ENCODE data around the gene MAL. TPM values are rescaled to one million over a fixed set of nuclear protein-coding genes. Genes with fewer than 3 reads are reported as not detected.

Gene MAL
- total and polyA plus RNA-seq, 2 experiments from 2014 or later, result 0.24 to 0.31 TPM

DNA sequence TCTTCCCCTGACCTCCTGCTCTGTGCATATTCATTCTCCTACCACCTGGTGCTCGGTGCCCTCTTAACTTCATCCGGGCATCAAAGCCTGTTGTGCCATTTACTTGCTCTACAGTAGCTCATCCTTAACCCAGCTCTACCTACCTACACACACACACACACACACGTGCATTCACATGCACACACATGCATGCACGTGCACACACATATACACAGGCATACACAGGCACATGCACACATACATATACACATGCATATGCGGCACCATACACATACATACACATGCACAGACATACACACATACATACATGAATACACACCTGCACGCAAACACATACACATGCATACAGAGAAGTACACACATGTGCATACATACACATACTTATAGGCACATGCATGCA, 14.5 kb downstream of the MAL start (continued):
- TF ChIP-seq, protein P1, sequence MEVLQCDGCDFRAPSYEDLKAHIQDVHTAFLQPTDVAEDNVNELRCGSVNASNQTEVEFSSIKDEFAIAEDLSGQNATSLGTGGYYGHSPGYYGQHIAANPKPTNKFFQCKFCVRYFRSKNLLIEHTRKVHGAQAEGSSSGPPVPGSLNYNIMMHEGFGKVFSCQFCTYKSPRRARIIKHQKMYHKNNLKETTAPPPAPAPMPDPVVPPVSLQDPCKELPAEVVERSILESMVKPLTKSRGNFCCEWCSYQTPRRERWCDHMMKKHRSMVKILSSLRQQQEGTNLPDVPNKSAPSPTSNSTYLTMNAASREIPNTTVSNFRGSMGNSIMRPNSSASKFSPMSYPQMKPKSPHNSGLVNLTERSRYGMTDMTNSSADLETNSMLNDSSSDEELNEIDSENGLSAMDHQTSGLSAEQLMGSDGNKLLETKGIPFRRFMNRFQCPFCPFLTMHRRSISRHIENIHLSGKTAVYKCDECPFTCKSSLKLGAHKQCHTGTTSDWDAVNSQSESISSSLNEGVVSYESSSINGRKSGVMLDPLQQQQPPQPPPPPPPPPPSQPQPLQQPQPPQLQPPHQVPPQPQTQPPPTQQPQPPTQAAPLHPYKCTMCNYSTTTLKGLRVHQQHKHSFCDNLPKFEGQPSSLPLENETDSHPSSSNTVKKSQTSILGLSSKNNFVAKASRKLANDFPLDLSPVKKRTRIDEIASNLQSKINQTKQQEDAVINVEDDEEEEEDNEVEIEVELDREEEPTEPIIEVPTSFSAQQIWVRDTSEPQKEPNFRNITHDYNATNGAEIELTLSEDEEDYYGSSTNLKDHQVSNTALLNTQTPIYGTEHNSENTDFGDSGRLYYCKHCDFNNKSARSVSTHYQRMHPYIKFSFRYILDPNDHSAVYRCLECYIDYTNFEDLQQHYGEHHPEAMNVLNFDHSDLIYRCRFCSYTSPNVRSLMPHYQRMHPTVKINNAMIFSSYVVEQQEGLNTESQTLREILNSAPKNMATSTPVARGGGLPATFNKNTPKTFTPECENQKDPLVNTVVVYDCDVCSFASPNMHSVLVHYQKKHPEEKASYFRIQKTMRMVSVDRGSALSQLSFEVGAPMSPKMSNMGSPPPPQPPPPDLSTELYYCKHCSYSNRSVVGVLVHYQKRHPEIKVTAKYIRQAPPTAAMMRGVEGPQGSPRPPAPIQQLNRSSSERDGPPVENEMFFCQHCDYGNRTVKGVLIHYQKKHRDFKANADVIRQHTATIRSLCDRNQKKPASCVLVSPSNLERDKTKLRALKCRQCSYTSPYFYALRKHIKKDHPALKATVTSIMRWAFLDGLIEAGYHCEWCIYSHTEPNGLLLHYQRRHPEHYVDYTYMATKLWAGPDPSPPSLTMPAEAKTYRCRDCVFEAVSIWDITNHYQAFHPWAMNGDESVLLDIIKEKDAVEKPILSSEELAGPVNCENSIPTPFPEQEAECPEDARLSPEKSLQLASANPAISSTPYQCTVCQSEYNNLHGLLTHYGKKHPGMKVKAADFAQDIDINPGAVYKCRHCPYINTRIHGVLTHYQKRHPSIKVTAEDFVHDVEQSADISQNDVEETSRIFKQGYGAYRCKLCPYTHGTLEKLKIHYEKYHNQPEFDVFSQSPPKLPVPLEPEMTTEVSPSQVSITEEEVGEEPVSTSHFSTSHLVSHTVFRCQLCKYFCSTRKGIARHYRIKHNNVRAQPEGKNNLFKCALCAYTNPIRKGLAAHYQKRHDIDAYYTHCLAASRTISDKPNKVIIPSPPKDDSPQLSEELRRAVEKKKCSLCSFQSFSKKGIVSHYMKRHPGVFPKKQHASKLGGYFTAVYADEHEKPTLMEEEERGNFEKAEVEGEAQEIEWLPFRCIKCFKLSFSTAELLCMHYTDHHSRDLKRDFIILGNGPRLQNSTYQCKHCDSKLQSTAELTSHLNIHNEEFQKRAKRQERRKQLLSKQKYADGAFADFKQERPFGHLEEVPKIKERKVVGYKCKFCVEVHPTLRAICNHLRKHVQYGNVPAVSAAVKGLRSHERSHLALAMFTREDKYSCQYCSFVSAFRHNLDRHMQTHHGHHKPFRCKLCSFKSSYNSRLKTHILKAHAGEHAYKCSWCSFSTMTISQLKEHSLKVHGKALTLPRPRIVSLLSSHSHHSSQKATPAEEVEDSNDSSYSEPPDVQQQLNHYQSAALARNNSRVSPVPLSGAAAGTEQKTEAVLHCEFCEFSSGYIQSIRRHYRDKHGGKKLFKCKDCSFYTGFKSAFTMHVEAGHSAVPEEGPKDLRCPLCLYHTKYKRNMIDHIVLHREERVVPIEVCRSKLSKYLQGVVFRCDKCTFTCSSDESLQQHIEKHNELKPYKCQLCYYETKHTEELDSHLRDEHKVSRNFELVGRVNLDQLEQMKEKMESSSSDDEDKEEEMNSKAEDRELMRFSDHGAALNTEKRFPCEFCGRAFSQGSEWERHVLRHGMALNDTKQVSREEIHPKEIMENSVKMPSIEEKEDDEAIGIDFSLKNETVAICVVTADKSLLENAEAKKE (CRISPR knock-in tag; IDR thresholded peaks at IDR 0.05), result no peak
- TF ChIP-seq EZH2 (IDR thresholded peaks at IDR 0.05; ENCODE audit: low read depth, unreplicated experiment), result no peak
- TF ChIP-seq ZNF114 (CRISPR knock-in tag; IDR thresholded peaks at IDR 0.05), result no peak
- no peak for TF ChIP-seq NANOG (IDR thresholded peaks at IDR 0.05; ENCODE audit: borderline replicate concordance)
- no peak for TF ChIP-seq REST (IDR thresholded peaks at IDR 0.05; ENCODE audit: unreplicated experiment)
- no peak for TF ChIP-seq ZNF331 (CRISPR knock-in tag; IDR thresholded peaks at IDR 0.05; ENCODE audit: low read depth)
- no peak for TF ChIP-seq CREB1 (CRISPR knock-in tag; IDR thresholded peaks at IDR 0.05; ENCODE audit: low read depth)
- no peak for TF ChIP-seq JUNB (IDR thresholded peaks at IDR 0.05; ENCODE audit: unreplicated experiment)
